ENCODE measurements around the gene SIGLEC5. TPM values are rescaled to one million over a fixed set of nuclear protein-coding genes. Genes with fewer than 3 reads are reported as not detected.

Gene SIGLEC5
- total RNA-seq, 1 experiment from 2014 or later, result not detected

DNA sequence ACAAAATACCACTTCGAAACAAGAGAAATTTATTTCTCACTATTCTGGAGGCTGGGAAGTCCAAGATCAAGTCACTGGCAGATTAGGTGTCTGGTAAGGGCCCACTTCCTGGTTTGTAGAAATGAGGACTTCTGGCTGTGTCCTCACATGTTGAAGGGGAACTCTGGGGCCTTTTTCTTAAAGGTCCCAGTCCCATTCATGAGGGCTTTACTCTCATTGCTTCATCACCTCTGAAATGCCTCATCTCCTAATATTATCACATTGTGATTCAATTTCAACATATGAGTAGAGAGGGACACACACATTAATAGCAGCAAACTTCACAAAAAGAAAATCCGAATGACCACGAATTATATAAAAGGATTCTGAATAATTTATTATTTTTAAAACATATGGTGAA, 38.0 kb upstream of the SIGLEC5 start:
- Histone ChIP-seq H3K9me2 (replicated peaks; ENCODE audit: low read length) (no peaks in the 10 kb centered on the region), H3K36me3 (ENCODE audit: low read depth, low read length) (no peaks in the 10 kb centered on the region), H3K4me3 (ENCODE audit: low read length) (no peak overlapping the region), H3K27ac (ENCODE audit: low read length) (no peak overlapping the region), H2AFZ (ENCODE audit: low read length) (no peak overlapping the region), H3K9ac (ENCODE audit: low read length) (no peak overlapping the region), H3K27me3 (ENCODE audit: low read length) (peaks cover 22% of the 10 kb centered on the region), H4K20me1 (ENCODE audit: low read length) (no peaks in the 10 kb centered on the region), H3K9me3 (ENCODE audit: low read length) (no peaks in the 10 kb centered on the region), H3K4me2 (ENCODE audit: low read length) (no peak overlapping the region), H3F3A (ENCODE audit: low read length, unreplicated experiment) (no peaks in the 10 kb centered on the region), H3K4me1 (ENCODE audit: insufficient read depth, low read length) (no peaks in the 10 kb centered on the region), H3K79me2 (ENCODE audit: low read length) (no peaks in the 10 kb centered on the region)
- no peak for DNase-seq
- intact Hi-C loops (cut with micrococcal nuclease), result no loop called here
- POLR2A ChIA-PET (ENCODE audit: unreplicated experiment), result no interaction called here
- TF ChIP-seq, protein P1, sequence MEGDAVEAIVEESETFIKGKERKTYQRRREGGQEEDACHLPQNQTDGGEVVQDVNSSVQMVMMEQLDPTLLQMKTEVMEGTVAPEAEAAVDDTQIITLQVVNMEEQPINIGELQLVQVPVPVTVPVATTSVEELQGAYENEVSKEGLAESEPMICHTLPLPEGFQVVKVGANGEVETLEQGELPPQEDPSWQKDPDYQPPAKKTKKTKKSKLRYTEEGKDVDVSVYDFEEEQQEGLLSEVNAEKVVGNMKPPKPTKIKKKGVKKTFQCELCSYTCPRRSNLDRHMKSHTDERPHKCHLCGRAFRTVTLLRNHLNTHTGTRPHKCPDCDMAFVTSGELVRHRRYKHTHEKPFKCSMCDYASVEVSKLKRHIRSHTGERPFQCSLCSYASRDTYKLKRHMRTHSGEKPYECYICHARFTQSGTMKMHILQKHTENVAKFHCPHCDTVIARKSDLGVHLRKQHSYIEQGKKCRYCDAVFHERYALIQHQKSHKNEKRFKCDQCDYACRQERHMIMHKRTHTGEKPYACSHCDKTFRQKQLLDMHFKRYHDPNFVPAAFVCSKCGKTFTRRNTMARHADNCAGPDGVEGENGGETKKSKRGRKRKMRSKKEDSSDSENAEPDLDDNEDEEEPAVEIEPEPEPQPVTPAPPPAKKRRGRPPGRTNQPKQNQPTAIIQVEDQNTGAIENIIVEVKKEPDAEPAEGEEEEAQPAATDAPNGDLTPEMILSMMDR (conservative IDR thresholded peaks at IDR 0.05; ENCODE audit: low read depth, low read length), result no peak
- TF ChIP-seq EZH2phosphoT487 (IDR thresholded peaks at IDR 0.05; ENCODE audit: borderline replicate concordance, low read length), result no peak
- TF ChIP-seq EZH2 (IDR thresholded peaks at IDR 0.05; ENCODE audit: low read length, unreplicated experiment), result no peak
- CTCF ChIA-PET, result no interaction called here
- BruUV-seq (replicated peaks), result no TSS peak
- ATAC-seq, result no peak

DNA sequence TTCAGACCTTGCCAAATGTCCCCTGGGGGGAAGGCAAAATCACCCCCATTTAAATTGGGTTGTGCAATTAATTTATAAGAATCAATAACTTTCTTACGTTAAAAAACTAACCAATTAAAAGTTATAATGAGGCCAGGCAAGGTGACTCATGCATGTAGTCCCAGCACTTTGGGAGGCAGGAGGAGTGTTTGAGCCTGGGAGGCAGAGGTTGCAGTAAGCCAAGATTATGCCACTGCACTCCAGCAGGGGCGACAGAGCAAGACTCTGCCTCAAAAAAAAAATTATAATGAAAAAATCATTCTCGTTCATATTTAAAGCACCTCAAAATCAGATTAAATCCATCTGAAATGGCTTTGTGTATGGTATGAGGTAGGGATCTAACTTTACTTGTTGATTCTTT, 34.8 kb upstream of the SIGLEC5 start:
- DNase-seq (peak; percentile 51), ATAC-seq (peak; percentile 71)
- H3K27ac ChIP-seq (ENCODE audit: low read length), result no peak overlapping the region
- no peak overlapping the region for H3K4me2 ChIP-seq (ENCODE audit: low read length)
- no peaks in the 10 kb centered on the region for H3K4me1 ChIP-seq (ENCODE audit: insufficient read depth, low read length)
- POLR2A ChIA-PET (ENCODE audit: unreplicated experiment), result no interaction called here
- no peaks in the 10 kb centered on the region for H3K36me3 ChIP-seq (ENCODE audit: low read depth, low read length)
- peaks cover 30% of the 10 kb centered on the region for H3K27me3 ChIP-seq (ENCODE audit: low read length)
- H3F3A ChIP-seq (ENCODE audit: low read length, unreplicated experiment), result no peaks in the 10 kb centered on the region
- no peak overlapping the region for H3K9ac ChIP-seq (ENCODE audit: low read length)
- no peaks in the 10 kb centered on the region for H3K9me3 ChIP-seq (ENCODE audit: low read length)
- H3K9me2 ChIP-seq (replicated peaks; ENCODE audit: low read length), result no peaks in the 10 kb centered on the region
- H3K4me3 ChIP-seq (ENCODE audit: low read length), result no peak overlapping the region
- H2AFZ ChIP-seq (ENCODE audit: low read length), result no peak overlapping the region
- no TSS peak for BruUV-seq (replicated peaks)
- H4K20me1 ChIP-seq (ENCODE audit: low read length), result no peaks in the 10 kb centered on the region
- CTCF ChIA-PET, result interaction anchor here (0.6 kb wide), 1 partner anchor 134 kb away, joined by 5 read pairs; no protein-coding TSS in a partner anchor
- intact Hi-C loops (cut with micrococcal nuclease), result loop anchor here (2.0 kb wide), 1 partner anchor 114 kb away; no protein-coding TSS in a partner anchor
- TF ChIP-seq EZH2phosphoT487 (IDR thresholded peaks at IDR 0.05; ENCODE audit: borderline replicate concordance, low read length), result no peak
- TF ChIP-seq EZH2 (IDR thresholded peaks at IDR 0.05; ENCODE audit: low read length, unreplicated experiment), result no peak
- TF ChIP-seq, protein P1 (conservative IDR thresholded peaks at IDR 0.05; ENCODE audit: low read depth, low read length), result peak; percentile 68
- no peaks in the 10 kb centered on the region for H3K79me2 ChIP-seq (ENCODE audit: low read length)

DNA sequence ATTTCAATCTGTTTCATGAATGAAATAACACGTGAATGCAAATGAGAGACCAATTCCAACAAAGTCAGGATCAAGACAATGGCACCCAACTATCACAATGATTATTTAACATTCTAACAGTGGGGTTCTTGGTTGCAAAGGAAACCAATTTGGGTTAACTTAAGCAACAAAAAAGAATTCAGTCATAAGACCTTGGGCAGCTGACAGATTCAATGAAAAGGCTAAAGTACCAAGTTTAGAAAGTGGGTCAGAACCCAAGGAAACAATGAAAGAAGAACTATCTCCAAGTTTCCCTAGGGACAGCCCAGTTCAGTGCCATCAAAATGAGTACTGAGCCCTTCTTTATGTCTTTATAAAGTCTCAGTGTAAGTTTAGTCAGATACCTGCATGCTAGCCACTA, 33.9 kb upstream of the SIGLEC5 start:
- no peak overlapping the region for H3K4me2 ChIP-seq (ENCODE audit: low read length)
- ChIA-PET CTCF (no interaction called here), POLR2A (ENCODE audit: unreplicated experiment) (no interaction called here)
- no peaks in the 10 kb centered on the region for H3K9me2 ChIP-seq (replicated peaks; ENCODE audit: low read length)
- no peaks in the 10 kb centered on the region for H3F3A ChIP-seq (ENCODE audit: low read length, unreplicated experiment)
- no peak overlapping the region for H3K27ac ChIP-seq (ENCODE audit: low read length)
- H3K79me2 ChIP-seq (ENCODE audit: low read length), result no peaks in the 10 kb centered on the region
- H3K36me3 ChIP-seq (ENCODE audit: low read depth, low read length), result no peaks in the 10 kb centered on the region
- no TSS peak for BruUV-seq (replicated peaks)
- intact Hi-C loops (cut with micrococcal nuclease), result loop anchor here (2.0 kb wide), 1 partner anchor 115 kb away; no protein-coding TSS in a partner anchor
- DNase-seq (no peak), ATAC-seq (no peak)
- TF ChIP-seq EZH2phosphoT487 (IDR thresholded peaks at IDR 0.05; ENCODE audit: borderline replicate concordance, low read length) (no peak), EZH2 (IDR thresholded peaks at IDR 0.05; ENCODE audit: low read length, unreplicated experiment) (no peak)
- TF ChIP-seq, protein P1 (conservative IDR thresholded peaks at IDR 0.05; ENCODE audit: low read depth, low read length), result no peak
- peaks cover 30% of the 10 kb centered on the region for H3K27me3 ChIP-seq (ENCODE audit: low read length)
- H3K4me1 ChIP-seq (ENCODE audit: insufficient read depth, low read length), result no peaks in the 10 kb centered on the region
- H3K9ac ChIP-seq (ENCODE audit: low read length), result no peak overlapping the region
- H2AFZ ChIP-seq (ENCODE audit: low read length), result no peak overlapping the region
- no peaks in the 10 kb centered on the region for H3K9me3 ChIP-seq (ENCODE audit: low read length)
- no peaks in the 10 kb centered on the region for H4K20me1 ChIP-seq (ENCODE audit: low read length)
- no peak overlapping the region for H3K4me3 ChIP-seq (ENCODE audit: low read length)

Measured in PC-3 (cell line).